Measurements from ENCODE around the gene CCDC68.

- no peak for TF ChIP-seq CTCF (IDR thresholded peaks at IDR 0.05)
- no peak for TF ChIP-seq POLR2A (IDR thresholded peaks at IDR 0.05)
- no peak for TF ChIP-seq EP300 (IDR thresholded peaks at IDR 0.05)
Measured at GRCh38 chr18:54945576-54946125, 13.6 kb downstream of the CCDC68 start.
